ENCODE results near the gene IL1RN. TPM values are rescaled to one million over a fixed set of nuclear protein-coding genes. Genes with fewer than 3 reads are reported as not detected.

Gene IL1RN
- total RNA-seq, 1 donor from 2014 or later = 32.4 TPM

DNA sequence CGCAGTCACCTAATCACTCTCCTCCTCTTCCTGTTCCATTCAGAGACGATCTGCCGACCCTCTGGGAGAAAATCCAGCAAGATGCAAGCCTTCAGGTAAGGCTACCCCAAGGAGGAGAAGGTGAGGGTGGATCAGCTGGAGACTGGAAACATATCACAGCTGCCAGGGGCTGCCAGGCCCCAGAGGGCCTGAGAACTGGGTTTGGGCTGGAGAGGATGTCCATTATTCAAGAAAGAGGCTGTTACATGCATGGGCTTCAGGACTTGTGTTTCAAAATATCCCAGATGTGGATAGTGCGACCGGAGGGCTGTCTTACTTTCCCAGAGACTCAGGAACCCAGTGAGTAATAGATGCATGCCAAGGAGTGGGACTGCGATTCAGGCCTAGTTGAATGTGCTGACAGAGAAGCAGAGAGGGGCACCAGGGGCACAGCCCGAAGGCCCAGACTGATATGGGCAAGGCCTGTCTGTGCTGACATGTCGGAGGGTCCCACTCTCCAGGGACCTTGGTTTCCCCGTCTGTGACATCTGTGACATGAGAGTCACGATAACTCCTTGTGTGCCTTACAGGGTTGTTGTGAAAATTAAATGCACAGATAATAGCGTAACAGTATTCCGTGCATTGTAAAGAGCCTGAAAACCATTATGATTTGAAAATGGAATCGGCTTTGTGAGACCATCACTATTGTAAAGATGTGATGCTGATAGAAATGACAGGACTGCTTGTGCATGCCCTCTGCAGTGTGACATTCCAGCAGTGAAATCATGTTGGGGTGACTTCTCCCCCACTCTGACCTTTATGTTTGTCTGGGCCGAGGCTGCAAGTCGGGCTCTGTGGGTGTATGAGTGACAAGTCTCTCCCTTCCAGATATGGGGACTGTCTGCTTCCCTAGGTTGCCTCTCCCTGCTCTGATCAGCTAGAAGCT lies 510 bp downstream of the IL1RN start:
- no peak for DNase-seq (ENCODE audit: low spot score)

DNA sequence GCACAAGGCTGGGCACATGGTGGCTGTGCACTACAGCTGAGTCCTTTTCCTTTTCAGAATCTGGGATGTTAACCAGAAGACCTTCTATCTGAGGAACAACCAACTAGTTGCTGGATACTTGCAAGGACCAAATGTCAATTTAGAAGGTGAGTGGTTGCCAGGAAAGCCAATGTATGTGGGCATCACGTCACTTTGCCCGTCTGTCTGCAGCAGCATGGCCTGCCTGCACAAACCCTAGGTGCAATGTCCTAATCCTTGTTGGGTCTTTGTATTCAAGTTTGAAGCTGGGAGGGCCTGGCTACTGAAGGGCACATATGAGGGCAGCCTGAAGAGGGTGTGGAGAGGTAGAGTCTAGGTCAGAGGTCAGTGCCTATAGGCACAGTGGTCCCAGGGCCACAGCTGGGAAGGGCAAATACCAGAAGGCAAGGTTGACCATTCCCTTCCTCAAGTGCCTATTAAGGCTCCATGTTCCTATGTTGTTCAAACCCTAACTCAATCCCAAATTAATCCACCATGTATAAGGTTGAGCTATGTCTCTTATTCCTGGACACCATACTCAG lies 2.2 kb downstream of the IL1RN start:
- peak; percentile 2 for DNase-seq (ENCODE audit: low spot score)

- DNase-seq (ENCODE audit: low spot score) = no peak
These were observed 4.2 kb downstream of the IL1RN start for GRCh38 chr2:113131352-113132185.

- no peak for DNase-seq (ENCODE audit: low spot score)
These were observed 5.1 kb downstream of the IL1RN start for GRCh38 chr2:113132414-113133021.

- DNase-seq (ENCODE audit: low spot score) = no peak
These were observed 6.6 kb downstream of the IL1RN start for GRCh38 chr2:113133704-113134598.

DNA sequence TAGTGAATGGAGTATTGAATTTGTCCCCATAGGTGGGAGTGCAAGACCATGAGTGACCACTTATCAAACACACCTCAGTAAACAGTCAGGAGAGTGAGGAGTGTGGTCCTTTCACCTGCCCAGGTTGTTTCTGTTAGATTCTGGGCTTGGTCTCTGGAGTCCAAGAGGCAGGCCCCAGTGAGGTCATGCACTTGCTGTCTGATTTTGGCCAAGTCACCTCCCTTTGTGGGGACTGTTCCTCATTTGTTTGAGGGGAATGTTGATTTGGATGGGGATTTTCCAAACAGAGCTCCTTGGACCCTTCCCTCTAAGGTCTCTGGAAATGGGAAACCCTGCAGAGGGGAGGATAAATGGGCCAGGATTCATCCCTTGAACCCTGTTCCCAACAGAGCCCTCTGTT lies 7.3 kb downstream of the IL1RN start:
- no peak for DNase-seq (ENCODE audit: low spot score)

DNA sequence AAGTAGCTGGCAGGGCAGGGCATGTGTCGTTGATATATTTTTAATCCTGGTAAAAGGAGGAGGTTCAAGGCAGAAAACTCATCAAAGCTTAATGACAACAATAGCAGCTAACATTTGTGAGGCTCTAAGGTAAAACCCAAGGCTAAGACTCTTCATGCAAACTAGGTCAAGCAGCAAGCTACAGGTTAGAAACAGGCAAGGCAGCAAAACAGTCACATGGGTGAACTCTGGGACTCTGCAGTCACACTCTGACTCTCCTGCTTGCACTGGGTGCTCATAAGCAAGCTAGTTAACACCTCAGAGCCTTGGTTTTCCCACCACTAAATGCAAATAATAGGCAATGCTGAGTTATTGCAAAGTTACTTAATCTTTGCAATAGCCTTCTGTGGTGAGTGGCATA lies 7.9 kb downstream of the IL1RN start:
- DNase-seq (ENCODE audit: low spot score) = no peak

DNA sequence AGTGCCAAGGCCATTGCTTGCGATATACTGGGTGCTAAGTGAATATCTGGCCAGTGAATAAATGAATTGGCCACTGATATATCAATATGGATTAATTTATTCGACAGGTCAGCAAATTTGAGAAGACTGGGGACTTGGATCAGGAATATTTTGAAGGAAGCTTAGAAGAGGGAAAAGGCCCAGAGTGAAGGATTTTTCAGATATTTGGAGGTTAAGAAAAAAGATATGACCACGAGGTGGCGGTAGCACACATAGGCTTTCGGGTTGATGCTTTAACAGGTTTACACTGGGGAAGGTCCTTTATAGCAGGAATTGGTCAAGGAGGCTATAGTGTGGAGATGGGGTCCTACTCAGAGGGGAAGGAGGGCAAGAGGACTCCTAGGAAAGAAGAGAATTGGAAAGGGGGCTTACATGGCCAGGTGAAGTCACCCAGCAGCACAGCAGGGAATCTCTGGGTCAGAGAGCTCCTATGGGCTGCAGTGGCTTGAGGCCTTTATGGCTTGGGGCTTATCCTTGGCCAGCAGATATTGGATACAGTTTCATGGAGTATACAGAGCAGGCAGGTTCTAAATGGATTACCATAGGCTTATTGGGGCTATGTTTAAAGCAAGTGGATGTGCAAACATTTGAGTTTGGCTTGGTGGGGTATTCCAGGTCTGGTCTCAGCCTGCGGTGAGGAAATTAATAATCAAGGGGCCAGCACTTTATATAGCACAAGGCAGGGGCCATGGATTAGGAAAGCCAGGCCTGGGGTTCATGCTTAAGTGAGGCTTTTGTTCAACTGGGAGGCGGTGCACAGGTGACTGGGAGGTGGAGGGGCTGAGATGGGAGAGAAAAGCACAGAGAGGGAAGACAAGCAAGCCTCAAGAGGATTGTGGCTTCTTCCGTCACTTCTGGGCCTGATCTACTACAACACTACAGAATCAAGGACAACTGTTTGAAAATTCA lies 9.7 kb downstream of the IL1RN start:
- no peak for DNase-seq (ENCODE audit: low spot score)

DNA sequence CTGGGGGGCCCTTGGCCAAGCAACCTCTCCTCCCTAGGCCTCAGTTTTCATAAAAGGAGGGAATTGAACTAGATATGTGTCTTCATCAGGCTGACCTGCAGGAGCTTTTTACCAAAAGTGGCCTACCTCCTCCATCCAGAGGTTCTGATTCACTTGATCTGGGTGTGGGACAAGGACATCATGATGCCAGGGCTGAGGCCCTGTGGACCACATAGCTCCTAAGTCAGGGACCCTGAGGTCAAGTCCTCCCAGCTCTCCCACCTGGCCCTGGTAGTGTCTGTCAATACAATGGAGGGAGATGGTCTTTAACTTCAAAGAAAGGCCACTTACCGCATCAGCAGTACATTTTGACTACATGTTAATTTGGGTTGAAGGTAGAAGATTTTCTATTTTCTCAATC lies 10.4 kb downstream of the IL1RN start:
- DNase-seq (ENCODE audit: low spot score) = no peak

- DNase-seq (ENCODE audit: low spot score) = peak; percentile 78
These were observed 11.3 kb downstream of the IL1RN start for GRCh38 chr2:113138428-113139322.

- no peak for DNase-seq (ENCODE audit: low spot score)
These were observed 14.1 kb downstream of the IL1RN start for GRCh38 chr2:113141451-113141850.

GRCh38 chr2:113142290-113142689 lies 14.9 kb downstream of the IL1RN start:
- no peak for DNase-seq (ENCODE audit: low spot score)

DNA sequence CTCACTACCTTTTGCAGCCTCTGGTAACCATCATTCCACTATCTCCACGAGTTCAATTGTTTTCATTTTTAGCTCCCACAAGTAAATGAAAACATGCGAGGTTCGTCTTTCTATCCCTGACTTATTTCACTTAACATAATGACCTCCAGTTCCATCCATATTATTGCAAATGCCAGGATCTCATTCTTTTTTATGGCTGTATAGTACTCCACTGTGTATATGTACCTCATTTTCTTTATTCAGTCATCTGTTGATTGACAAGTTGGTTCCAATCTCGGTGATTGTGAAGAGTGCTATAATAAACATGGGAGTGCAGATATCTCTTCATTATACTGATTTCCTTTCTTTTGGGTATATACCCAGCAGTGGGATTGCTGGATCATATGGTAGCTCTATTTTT lies 16.9 kb downstream of the IL1RN start:
- no peak for DNase-seq (ENCODE audit: low spot score)

- no peak for DNase-seq (ENCODE audit: low spot score)
These were observed 21.5 kb downstream of the IL1RN start for GRCh38 chr2:113148606-113149552.

GRCh38 chr2:113149553-113150257 lies 22.3 kb downstream of the IL1RN start:
- DNase-seq (ENCODE audit: low spot score) = no peak

DNA sequence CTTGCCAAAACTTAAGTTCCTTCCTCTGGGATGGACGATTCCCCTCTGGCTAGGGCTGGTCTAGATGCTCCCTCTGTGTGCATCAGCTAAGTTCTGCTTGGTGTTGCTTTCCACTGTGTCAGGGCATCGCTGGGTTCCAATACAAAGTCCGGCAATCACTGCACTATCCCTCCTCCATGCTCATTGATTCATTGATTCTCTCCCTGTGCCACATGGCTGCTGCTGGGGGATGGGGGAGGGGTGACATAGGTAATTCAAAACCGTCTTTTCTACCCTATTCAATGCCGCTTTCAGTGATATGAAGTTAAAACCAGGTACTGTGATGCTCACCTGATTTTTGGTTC lies 22.8 kb downstream of the IL1RN start:
- no peak for DNase-seq (ENCODE audit: low spot score)

GRCh38 chr2:113155331-113155730 lies 27.9 kb downstream of the IL1RN start:
- DNase-seq (ENCODE audit: low spot score) = no peak

All from mucosa of gallbladder (tissue), 1 donor.